Ishikawa (cell line): ENCODE measurements around the gene DOCK6.

Experiments
- CEBPB ChIP-seq: IDR thresholded peaks from 2 replicates; pipeline ENCODE4 v1.6.1; 2012
- CREB1 ChIP-seq: IDR thresholded peaks from 2 replicates; pipeline ENCODE4 v1.6.1; 2012; ENCODE audit warnings: low read depth
- EGR1 ChIP-seq: IDR thresholded peaks from 2 replicates; pipeline ENCODE4 v1.6.1; 2012
- EP300 ChIP-seq: IDR thresholded peaks from 2 replicates; pipeline ENCODE4 v1.6.1; 2012; ENCODE audit warnings: borderline replicate concordance
- FOXM1 ChIP-seq: IDR thresholded peaks from 2 replicates; pipeline ENCODE4 v1.6.1; 2012; ENCODE audit warnings: low read depth, borderline replicate concordance
- MAX ChIP-seq: IDR thresholded peaks from 2 replicates; pipeline ENCODE4 v1.6.1; 2012
- NFIC ChIP-seq: IDR thresholded peaks from 2 replicates; pipeline ENCODE4 v1.6.1; 2012
- RAD21 ChIP-seq: IDR thresholded peaks from 2 replicates; pipeline ENCODE4 v1.6.1; 2012; ENCODE audit warnings: low read depth
- REST ChIP-seq: IDR thresholded peaks from 2 replicates; pipeline ENCODE4 v1.6.1; 2012; ENCODE audit warnings: low read depth, mild to moderate bottlenecking
- TAF1 ChIP-seq: IDR thresholded peaks from 2 replicates; pipeline ENCODE4 v1.6.1; 2012; ENCODE audit warnings: low read depth, mild to moderate bottlenecking
- TCF12 ChIP-seq: IDR thresholded peaks from 2 replicates; pipeline ENCODE4 v1.6.1; 2012; ENCODE audit warnings: low read depth
- TEAD4 ChIP-seq: IDR thresholded peaks from 2 replicates; pipeline ENCODE4 v1.6.1; 2012
- USF1 ChIP-seq: IDR thresholded peaks from 2 replicates; pipeline ENCODE4 v1.6.1; 2012
- YY1 ChIP-seq: IDR thresholded peaks from 2 replicates; pipeline ENCODE4 v1.6.1; 2012; ENCODE audit warnings: low read depth
- ZBTB7A ChIP-seq: IDR thresholded peaks from 2 replicates; pipeline ENCODE4 v1.6.1; 2012; ENCODE audit warnings: low read depth

Gene DOCK6

GRCh38 chr19:11177592-11177991 lies 84.7 kb downstream of the DOCK6 start:
- no peak for TF ChIP-seq USF1
- no peak for TF ChIP-seq EP300

GRCh38 chr19:11176466-11177193 lies 85.7 kb downstream of the DOCK6 start:
- no peak for TF ChIP-seq RAD21
- no peak for TF ChIP-seq YY1
- TF ChIP-seq ZBTB7A: no peak
- no peak for TF ChIP-seq CREB1
- no peak for TF ChIP-seq EGR1
- no peak for TF ChIP-seq REST
- TF ChIP-seq FOXM1: no peak
- no peak for TF ChIP-seq TCF12
- no peak for TF ChIP-seq TEAD4
- no peak for TF ChIP-seq USF1
- no peak for TF ChIP-seq TAF1
- no peak for TF ChIP-seq EP300
- no peak for TF ChIP-seq MAX
- no peak for TF ChIP-seq NFIC
- no peak for TF ChIP-seq CEBPB

GRCh38 chr19:11175920-11176319 lies 86.4 kb downstream of the DOCK6 start:
- TF ChIP-seq EGR1 (no peak), YY1 (no peak), RAD21 (no peak), NFIC (no peak), CEBPB (no peak), MAX (no peak), USF1 (no peak), ZBTB7A (no peak), TEAD4 (no peak), EP300 (no peak), TCF12 (no peak), REST (no peak), CREB1 (no peak), FOXM1 (no peak), TAF1 (no peak)

GRCh38 chr19:11174336-11174735 lies 88.0 kb downstream of the DOCK6 start:
- TF ChIP-seq CREB1: no peak
- no peak for TF ChIP-seq TAF1
- TF ChIP-seq USF1: no peak
- no peak for TF ChIP-seq TCF12
- no peak for TF ChIP-seq NFIC
- TF ChIP-seq EP300: no peak
- TF ChIP-seq EGR1: no peak
- no peak for TF ChIP-seq TEAD4
- TF ChIP-seq FOXM1: no peak
- no peak for TF ChIP-seq YY1
- TF ChIP-seq RAD21: no peak
- TF ChIP-seq ZBTB7A: no peak
- TF ChIP-seq CEBPB: no peak
- TF ChIP-seq MAX: no peak
- no peak for TF ChIP-seq REST
